Measurements from ENCODE around the gene ZNF100. TPM values are rescaled to one million over a fixed set of nuclear protein-coding genes. Genes with fewer than 3 reads are reported as not detected.
"Not testable (repeated sequence)": the region's sequence is repeated elsewhere in the genome, so short reads cannot be mapped to it uniquely, and the experiment has no call there.

ZNF100 gene
- total RNA-seq, 1 donor from 2014 or later, result 7.3 TPM

DNA sequence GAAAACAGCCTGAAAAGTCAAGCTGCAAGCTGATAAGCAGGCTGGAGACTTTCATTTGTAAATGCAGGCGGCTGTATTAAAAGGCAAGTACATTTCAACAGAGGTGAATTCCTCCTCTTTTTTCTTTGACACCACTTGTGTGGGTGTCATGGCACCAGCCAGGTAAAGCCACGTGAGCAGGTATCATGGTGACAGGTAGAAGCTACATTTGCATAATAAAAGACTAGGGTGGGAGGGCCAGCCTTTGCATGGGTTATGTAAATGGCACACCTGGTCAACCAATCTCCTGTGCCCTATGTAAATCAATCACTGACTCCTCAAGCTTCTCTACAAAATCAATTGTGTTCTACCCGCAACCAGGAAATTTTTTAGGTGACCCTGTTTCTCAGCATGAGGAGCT, 68.2 kb downstream of the ZNF100 start:
- DNase-seq, result no peak

DNA sequence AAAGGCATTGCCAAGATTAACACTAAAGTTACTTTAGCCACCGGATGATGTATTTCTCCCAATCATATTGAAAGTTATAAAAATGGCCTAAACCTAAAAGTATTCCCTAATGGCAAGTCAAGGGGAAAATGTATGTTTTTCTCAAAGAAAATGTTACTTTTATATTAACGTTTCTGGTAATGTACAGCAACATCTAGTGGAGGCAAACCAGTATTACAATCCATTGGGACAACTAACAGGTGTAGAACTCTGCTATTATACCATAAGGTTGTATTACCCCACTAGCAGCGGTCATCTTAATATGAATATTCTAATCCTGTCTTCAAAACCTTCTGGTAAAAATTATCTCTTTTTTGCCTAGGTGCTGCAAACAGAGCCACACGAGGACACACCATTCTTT, 69.2 kb downstream of the ZNF100 start:
- peak; percentile 37 for DNase-seq

GRCh38 chr19:21697698-21698097, 69.7 kb downstream of the ZNF100 start:
- DNase-seq, result no peak

DNA sequence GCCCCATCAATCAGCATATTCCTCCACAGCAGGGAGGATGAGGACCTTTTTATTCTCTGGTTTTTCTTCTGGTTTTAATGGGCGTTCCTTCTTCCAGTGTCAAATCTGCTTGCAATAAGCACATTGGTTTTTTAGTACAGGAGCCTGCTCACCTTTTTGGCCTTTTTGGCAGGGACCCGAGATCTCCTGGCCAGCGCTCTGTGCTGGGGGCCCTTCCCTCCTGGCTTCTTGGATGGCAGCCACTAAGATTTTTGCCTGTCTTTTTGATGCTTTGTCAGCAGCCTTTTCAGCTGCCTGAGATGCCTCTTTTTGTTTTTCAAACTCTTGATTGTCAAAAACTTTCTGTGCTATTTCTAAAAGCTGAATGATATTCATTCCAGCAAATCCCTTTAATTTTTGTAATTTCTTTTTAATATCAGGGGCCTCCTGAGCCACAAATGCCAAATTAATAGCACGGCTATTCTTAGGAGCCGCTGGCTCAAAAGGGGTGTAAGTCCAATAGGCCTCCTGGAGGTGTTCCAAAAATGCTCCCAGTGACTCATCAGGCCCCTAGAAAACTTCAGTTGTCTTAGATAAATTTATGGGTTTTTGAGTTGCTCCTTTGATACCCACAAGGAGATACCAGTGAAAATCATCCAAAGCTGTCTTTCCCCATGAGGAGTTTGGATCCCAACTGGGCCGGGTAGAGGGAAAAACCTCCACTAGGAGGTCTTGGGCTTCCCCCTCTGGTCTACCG, 73.0 kb downstream of the ZNF100 start:
- DNase-seq, result no peak

- DNase-seq, result no peak
These were observed 74.0 kb downstream of the ZNF100 start for GRCh38 chr19:21693399-21693798.

DNA sequence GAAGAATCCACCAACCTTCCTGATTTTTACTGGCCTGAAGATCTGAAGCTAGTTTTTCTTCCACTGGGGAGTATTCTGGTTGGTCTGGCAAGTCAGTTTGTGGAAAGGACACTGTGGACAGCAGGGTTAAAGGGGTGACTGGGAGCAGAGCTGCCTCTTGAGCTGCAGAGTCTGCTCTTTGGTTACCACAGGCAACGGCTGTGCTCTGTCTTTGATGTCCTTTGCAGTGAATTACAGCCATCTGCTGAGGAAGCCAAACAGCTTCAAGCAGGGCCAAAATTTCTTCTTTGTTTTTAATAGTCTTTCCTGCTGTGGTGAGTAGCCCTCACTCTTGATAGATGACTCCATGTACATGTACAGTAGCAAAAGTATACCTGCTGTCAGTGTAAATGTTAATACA, 75.7 kb downstream of the ZNF100 start:
- DNase-seq, result no peak

GRCh38 chr19:21688464-21688863, 78.9 kb downstream of the ZNF100 start:
- DNase-seq, result no peak

DNA sequence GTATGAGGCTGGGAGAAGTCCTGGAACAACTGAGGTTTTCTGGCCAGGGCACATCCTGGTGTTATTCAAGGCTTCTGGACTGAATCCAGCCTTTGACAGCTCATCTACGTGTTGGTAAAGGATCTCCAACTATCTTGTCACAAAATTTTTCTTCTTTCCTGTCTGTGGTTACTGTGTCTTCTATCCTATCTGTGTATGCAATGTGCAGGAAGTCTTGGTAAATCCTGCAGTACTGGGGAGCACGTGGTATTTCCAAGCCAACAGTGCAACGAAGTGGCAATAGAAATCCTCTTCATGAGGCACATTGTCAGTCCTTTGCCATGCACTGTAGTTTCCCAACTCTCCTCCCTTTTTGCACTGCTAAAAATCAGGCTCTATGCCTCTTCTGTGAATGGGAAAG, 86.7 kb downstream of the ZNF100 start:
- no peak for DNase-seq

- DNase-seq, result no peak
These were observed 87.4 kb downstream of the ZNF100 start for GRCh38 chr19:21680026-21680425.

DNA sequence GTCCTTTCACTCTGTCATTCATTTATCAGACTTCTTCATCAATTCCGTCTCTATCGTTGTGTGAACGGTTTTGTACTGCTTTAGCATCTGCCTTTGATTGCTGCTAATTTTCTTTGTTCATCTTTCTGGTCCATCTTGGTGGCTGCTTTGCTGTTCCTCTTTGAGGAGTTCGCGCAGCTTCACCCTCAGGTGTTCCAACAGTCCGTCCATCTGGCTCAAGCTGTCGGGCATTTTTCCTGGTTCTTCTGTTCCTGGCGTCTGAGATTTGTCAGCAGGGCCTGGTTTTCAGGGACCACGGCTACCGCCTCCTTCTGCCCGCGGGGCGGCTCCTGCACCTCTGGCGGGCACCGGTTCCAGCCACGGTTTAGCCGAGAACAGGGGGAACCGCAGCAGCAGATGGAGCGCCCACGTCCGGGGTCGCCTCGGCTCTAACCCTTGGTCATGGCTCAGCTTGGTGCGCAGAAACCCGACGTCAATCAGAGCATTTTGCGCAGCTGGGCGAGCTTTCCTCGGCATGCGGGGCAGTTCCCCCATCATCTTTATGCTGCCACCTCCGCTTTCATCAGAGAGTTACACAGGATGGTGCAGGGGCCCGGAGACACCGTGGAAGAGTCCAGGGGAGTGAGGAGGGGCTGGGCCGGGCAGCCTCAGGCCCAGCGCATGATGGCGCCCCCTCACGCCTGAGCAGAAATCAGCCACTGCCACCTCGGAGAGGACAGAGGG, 89.5 kb downstream of the ZNF100 start:
- DNase-seq, result no peak

DNA sequence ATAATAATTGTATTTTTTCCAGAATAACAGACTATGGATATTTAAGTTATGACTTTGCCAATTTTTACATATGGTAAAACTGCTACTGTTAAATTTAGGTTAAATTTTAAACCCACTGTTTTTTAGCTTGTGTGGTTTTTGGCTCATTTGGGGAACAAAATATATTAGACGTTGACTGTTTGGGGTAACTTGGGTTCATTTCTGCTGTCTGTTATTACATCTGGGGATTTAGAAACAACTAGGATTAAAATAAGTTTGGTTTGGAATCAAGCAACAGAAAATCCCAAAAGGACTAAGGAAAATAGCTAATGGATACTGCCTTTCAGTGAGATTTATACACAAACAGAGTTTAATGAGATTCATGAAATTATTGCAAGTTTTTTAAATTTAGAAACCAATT, 92.9 kb downstream of the ZNF100 start:
- no peak for DNase-seq

DNA sequence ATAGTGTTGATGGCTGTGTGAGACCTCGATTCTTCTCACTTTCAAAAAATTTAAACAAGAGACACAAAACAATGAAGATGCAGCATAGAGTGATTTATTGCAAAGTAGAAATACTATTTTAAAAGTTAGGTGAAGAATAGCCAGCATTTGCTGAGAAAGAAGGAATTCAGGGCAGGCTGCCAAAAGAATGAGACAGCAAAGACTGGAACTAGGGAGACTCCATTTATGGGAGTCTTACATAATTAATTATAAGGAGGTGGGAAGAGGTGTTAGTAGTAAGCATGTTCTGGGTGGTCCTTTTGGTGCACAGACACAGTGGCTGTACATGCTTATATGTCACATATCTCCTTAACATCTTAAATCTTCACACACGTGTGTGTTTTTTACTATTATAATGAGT, 93.9 kb downstream of the ZNF100 start:
- not testable (repeated sequence) for DNase-seq

Other genes with a start within 250 kb of the ZNF100 start
- gene ZNF43, start 68.6 kb upstream of the ZNF100 start, total RNA-seq, result 10.7 and 12.1 TPM in 2 replicates
- 0.19 and 0.34 TPM in 2 replicates for gene ZNF208, start 243.4 kb upstream of the ZNF100 start, total RNA-seq

Data from dermis blood vessel endothelial cell (primary cell).